Liver (tissue), 2 donors: Measurements from ENCODE around the gene TBC1D1.

Source experiments
- YY1 ChIP-seq: IDR thresholded peaks from 2 replicates; pipeline ENCODE4 v1.6.1; 2016; ENCODE audit warnings: antibody characterized with exemption, mild to moderate bottlenecking
- TF ChIP-seq, protein P1 (sequence below): fragments of 150-350 bp; IDR thresholded peaks from 2 replicates; pipeline ENCODE4 v1.5.1; 2017; ENCODE audit warnings: improper control_type of control experiment, low read depth, low read length; ENCODE audit not compliant: missing input control
- donor health status: healthy.

DNA sequence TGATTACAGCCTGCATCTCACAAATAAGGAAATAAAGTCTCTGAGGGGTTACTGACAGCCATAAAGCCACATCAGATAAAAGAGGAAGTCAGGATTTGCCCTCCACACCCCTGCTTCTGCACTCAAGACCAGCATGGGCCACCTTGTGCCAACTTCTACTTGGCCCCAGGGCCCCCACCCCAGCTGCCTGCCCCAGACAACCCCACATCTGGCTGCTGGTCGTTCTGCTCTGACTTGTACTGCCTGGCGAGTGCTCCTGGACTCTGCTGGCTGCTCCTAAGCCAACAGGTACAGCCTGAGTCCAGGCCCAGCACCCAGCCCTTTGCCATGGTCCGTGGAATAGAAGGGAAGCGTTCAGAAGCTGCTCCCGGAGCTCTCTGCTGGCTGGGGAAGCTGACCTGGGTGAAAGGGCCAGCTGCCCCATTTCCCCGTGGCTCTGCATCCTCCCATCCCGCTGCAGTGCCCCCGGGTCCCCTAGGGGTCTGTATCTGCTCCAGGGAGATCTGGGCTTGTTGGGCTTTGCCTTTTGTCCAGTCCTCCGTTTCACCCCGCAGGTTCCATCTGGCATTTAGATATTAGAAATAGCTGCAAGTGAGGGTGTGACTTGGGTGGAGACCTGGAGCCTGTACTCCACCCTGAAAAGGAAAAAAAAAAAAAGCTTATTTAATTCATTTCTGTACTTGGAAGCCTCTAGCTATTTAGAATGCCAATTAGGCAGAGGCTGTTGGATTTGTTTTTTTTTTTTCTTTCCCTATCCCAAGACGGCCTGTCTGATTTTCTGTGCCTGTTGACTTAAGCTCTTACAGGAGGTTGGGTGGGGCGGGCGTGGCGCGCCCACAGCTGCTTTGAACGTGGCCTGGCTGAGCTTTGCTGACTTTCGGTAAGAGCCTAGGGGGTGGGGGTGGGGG lies 264.1 kb downstream of the TBC1D1 start:
- TF ChIP-seq, protein P1, sequence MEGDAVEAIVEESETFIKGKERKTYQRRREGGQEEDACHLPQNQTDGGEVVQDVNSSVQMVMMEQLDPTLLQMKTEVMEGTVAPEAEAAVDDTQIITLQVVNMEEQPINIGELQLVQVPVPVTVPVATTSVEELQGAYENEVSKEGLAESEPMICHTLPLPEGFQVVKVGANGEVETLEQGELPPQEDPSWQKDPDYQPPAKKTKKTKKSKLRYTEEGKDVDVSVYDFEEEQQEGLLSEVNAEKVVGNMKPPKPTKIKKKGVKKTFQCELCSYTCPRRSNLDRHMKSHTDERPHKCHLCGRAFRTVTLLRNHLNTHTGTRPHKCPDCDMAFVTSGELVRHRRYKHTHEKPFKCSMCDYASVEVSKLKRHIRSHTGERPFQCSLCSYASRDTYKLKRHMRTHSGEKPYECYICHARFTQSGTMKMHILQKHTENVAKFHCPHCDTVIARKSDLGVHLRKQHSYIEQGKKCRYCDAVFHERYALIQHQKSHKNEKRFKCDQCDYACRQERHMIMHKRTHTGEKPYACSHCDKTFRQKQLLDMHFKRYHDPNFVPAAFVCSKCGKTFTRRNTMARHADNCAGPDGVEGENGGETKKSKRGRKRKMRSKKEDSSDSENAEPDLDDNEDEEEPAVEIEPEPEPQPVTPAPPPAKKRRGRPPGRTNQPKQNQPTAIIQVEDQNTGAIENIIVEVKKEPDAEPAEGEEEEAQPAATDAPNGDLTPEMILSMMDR, result no peak
- TF ChIP-seq YY1, result no peak
